ENCODE data around the gene ENO2. TPM values are rescaled to one million over a fixed set of nuclear protein-coding genes. Genes with fewer than 3 reads are reported as not detected.

ENO2 gene
- total RNA-seq, 3 donors from 2014 or later: 5.0 to 16.1 (median 11.1) TPM

DNA sequence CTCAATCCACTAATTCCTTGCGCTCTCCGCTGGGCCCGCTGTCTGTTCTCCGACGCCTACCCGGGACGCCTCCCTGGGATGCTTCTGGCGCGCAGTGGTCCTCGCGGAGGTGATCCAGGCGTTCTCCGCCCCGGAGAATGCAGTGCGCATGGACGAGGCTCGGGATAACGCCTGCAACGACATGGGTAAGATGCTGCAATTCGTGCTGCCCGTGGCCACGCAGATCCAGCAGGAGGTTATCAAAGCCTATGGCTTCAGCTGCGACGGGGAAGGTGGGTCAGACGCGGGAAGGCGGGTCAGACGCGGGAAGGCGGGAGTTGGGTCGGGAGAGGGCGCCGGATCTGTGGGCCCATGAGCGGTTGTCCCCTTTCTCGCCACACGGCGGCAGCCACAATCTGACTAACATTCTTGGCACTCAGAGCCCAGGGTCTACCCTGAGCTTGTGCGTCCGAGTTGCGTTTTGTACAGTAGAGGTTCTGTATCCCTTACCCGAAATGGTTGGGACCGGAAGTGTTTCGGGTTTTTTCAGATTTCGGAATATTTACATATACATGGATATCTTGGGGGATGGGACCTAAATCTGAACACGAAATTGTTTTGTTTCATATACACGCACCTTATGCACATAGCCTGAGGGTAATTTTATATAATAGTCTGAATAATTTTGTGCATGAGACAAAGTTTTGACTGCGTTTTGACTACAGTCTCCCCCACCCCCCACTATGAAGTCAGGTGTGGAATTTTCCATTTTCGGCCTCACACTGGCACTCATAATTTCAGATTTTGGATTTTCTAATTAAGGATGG is 30.2 kb downstream of the ENO2 start:
- H3K9me3 ChIP-seq: no peaks in the 10 kb centered on the region
- peaks cover 14 to 22% of the 10 kb centered on the region in 2 donors for H3K4me1 ChIP-seq
- peak; percentile 92 to 93 for DNase-seq (ENCODE audit: low spot score in 2 of 2)

DNA sequence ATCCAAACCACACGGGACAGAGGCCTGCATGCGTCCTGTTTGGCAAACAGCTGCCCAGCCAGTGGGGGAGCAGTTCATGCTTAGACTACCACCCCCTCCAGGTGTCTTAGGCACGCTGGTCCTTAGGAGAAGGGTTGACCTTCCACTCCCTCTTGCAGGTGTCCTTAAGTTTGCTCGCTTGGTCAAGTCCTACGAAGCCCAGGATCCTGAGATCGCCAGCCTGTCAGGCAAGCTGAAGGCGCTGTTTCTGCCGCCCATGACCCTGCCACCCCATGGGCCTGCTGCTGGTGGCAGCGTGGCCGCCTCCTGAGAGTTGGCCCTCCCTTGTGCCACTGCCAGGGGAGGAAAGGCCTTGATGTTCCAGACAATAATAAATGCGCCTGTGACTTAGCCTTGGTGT is 31.2 kb downstream of the ENO2 start:
- Histone ChIP-seq H3K27me3 (no peaks in the 10 kb centered on the region), H3K4me3 (peak overlapping the region in 2 of 3 donors; percentile 55 to 80), H3K36me3 (no peaks in the 10 kb centered on the region), H3K27ac (peak overlapping the region; percentile 96 to 97), H3K4me1 (peaks cover 14 to 22% of the 10 kb centered on the region in 2 donors), H3K9me3 (no peaks in the 10 kb centered on the region)
- intact Hi-C loops (cut with DNase I; ENCODE audit: low total_unique reads): loop anchor here (2.0 to 10.0 kb wide), 2 partner anchors 55 to 169 kb away; no protein-coding TSS in a partner anchor
- TF ChIP-seq, protein P1, sequence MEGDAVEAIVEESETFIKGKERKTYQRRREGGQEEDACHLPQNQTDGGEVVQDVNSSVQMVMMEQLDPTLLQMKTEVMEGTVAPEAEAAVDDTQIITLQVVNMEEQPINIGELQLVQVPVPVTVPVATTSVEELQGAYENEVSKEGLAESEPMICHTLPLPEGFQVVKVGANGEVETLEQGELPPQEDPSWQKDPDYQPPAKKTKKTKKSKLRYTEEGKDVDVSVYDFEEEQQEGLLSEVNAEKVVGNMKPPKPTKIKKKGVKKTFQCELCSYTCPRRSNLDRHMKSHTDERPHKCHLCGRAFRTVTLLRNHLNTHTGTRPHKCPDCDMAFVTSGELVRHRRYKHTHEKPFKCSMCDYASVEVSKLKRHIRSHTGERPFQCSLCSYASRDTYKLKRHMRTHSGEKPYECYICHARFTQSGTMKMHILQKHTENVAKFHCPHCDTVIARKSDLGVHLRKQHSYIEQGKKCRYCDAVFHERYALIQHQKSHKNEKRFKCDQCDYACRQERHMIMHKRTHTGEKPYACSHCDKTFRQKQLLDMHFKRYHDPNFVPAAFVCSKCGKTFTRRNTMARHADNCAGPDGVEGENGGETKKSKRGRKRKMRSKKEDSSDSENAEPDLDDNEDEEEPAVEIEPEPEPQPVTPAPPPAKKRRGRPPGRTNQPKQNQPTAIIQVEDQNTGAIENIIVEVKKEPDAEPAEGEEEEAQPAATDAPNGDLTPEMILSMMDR (IDR thresholded peaks at IDR 0.05): no peak
- TF ChIP-seq POLR2A (IDR thresholded peaks at IDR 0.05) (no peak), POLR2AphosphoS5 (IDR thresholded peaks at IDR 0.05) (no peak)
- DNase-seq (ENCODE audit: low spot score in 2 of 2): no peak

More for the DNA sequence above, 30.2 kb downstream of the ENO2 start:
- Histone ChIP-seq H3K27ac (peak overlapping the region; percentile 96 to 97), H3K27me3 (no peaks in the 10 kb centered on the region), H3K36me3 (no peaks in the 10 kb centered on the region), H3K4me3 (peak overlapping the region; percentile 70 to 80 (median 78))
- TF ChIP-seq POLR2A (IDR thresholded peaks at IDR 0.05) (peak; percentile 7), POLR2AphosphoS5 (IDR thresholded peaks at IDR 0.05) (peak; percentile 61 to 89 (median 75))
- TF ChIP-seq, protein P1 (IDR thresholded peaks at IDR 0.05): peak; percentile 94 to 97 (median 95)
- intact Hi-C loops (cut with DNase I; ENCODE audit: low total_unique reads): loop anchor here (10.0 kb wide), 1 partner anchor 170 kb away; no protein-coding TSS in a partner anchor

DNA sequence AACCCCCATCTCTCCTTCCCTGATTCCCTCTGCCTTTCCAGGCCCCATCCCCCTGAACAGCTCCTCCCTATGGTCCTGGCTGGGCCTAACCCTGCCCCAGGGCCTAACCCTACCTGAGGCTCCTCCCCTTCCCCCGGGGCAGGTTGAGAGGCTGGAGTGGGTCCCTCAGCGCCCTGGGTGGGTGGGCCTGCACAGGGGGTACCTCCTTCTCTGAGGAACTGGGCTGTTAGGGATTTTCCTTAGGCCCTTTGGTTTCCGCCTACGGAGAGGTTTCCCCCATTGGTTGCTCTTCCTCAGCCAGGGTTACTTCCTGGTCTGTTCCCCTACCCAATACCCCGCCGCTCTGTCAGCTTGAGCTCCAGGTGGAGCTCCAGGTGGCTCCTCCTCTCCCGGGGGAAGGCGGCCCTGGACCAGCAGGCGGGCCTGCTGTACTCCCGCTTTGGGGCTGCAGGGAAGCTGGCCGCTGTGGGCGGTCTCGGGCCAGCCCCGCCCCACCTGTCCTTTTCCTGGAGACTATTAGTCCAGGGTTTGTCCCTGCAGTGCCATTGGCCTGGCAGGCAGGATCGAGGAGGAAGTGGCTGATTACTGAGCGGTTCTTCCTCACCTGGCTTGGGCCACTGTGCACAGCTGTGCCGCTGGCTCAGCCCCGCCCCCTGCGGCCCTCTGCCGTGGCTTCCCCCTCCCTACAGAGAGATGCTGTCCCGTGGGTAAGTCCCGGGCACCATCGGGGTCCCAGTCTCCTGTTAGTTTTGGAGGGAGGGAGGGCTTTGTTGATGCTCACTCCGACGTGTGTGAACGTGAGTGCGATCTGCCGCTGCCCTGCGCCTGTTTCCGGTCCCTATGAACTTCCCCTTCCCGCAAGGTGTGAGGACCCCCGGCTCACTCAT is 31.9 kb downstream of the ENO2 start:
- TF ChIP-seq POLR2A (IDR thresholded peaks at IDR 0.05) (peak; percentile 61), POLR2AphosphoS5 (IDR thresholded peaks at IDR 0.05) (peak in 2 of 3 donors; percentile 17 to 81)
- TF ChIP-seq, protein P1 (IDR thresholded peaks at IDR 0.05): no peak
- intact Hi-C loops (cut with DNase I; ENCODE audit: low total_unique reads): loop anchor here (2.0 to 10.0 kb wide), 2 partner anchors 55 to 169 kb away; no protein-coding TSS in a partner anchor
- peak; percentile 95 to 97 for DNase-seq (ENCODE audit: low spot score in 2 of 2)
- peak overlapping the region in 2 of 3 donors; percentile 55 to 80 for H3K4me3 ChIP-seq
- no peaks in the 10 kb centered on the region for H3K9me3 ChIP-seq
- no peaks in the 10 kb centered on the region for H3K36me3 ChIP-seq
- H3K4me1 ChIP-seq: peaks cover 14 to 22% of the 10 kb centered on the region in 2 donors
- peak overlapping the region; percentile 96 to 97 for H3K27ac ChIP-seq
- H3K27me3 ChIP-seq: no peaks in the 10 kb centered on the region

DNA sequence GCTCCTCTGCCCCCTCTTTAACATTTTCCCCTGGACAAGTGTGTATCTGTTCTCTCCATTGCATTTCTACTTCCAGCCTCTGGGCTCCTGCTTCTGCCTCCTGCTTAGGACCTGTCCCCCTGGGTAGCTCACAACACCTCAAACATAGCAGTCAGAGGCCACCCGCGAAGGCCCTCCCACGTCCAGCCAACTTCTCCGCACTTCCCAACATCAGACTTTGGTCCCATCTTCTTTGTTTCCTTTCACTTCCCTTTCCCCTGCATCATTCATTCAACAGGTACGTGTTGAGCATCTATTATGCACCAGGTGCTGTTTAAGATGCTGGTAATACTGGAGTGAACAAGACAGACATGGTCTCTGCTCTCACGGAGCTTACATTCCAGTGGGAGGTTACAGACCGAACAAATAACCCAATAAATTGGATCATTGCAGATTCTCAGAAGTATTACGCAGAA is 32.6 kb downstream of the ENO2 start:
- DNase-seq (ENCODE audit: low spot score in 2 of 2): no peak
- intact Hi-C loops (cut with DNase I; ENCODE audit: low total_unique reads): loop anchor here (2.0 to 10.0 kb wide), 2 partner anchors 56 to 168 kb away; no protein-coding TSS in a partner anchor
- Histone ChIP-seq H3K9me3 (no peaks in the 10 kb centered on the region), H3K27me3 (no peaks in the 10 kb centered on the region), H3K4me1 (peaks cover 14 to 22% of the 10 kb centered on the region in 2 donors), H3K36me3 (no peaks in the 10 kb centered on the region), H3K27ac (peak overlapping the region; percentile 96 to 97), H3K4me3 (peak overlapping the region in 2 of 3 donors; percentile 55 to 80)
- TF ChIP-seq, protein P1 (IDR thresholded peaks at IDR 0.05): no peak
- TF ChIP-seq POLR2AphosphoS5 (IDR thresholded peaks at IDR 0.05) (no peak), POLR2A (IDR thresholded peaks at IDR 0.05) (no peak)
